C4-2B (cell line): ENCODE data around the gene PTH1R.

Experiments
- ZFX ChIP-seq: fragments of 450-650 bp; IDR thresholded peaks from 2 replicates; pipeline ENCODE4 v1.6.1; 2017
- TF ChIP-seq, protein P1 (sequence below): fragments of 450-650 bp; conservative IDR thresholded peaks from 2 replicates; pipeline ENCODE4 v1.5.1; 2017; ENCODE audit warnings: mild to moderate bottlenecking

DNA sequence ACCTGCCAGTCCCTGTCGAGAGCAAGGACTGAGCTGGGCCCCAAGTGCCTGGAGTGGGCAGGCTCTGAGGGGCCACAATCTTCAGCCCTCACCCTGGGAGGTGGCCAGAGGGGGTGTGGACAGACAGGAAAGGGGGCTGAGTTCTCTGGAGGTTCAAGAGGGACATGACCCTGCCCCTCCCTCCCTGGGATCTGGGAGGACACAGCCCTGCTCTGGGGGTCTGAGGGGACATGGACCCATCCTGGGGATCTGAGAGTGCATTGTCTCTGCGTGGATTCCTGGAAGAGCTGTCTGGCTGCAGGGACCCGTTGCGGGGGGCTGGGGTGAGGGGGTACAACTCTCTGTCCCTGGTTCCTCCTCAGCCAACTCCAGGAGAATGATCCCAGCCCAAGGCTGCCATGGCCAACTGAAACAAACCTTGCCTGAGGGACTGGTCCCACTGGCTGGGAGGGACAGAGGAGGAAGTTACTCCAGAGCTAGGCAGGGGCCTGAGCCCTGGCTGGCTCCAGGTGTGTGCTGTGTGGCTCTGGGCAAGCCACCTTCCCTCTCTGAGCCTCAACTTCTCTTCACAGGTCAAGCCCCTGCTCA is 29.0 kb downstream of the PTH1R start:
- TF ChIP-seq, protein P1, sequence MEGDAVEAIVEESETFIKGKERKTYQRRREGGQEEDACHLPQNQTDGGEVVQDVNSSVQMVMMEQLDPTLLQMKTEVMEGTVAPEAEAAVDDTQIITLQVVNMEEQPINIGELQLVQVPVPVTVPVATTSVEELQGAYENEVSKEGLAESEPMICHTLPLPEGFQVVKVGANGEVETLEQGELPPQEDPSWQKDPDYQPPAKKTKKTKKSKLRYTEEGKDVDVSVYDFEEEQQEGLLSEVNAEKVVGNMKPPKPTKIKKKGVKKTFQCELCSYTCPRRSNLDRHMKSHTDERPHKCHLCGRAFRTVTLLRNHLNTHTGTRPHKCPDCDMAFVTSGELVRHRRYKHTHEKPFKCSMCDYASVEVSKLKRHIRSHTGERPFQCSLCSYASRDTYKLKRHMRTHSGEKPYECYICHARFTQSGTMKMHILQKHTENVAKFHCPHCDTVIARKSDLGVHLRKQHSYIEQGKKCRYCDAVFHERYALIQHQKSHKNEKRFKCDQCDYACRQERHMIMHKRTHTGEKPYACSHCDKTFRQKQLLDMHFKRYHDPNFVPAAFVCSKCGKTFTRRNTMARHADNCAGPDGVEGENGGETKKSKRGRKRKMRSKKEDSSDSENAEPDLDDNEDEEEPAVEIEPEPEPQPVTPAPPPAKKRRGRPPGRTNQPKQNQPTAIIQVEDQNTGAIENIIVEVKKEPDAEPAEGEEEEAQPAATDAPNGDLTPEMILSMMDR, result no peak
- no peak for TF ChIP-seq ZFX
